Measurements from ENCODE around the gene CCDC110.

Gene CCDC110

DNA sequence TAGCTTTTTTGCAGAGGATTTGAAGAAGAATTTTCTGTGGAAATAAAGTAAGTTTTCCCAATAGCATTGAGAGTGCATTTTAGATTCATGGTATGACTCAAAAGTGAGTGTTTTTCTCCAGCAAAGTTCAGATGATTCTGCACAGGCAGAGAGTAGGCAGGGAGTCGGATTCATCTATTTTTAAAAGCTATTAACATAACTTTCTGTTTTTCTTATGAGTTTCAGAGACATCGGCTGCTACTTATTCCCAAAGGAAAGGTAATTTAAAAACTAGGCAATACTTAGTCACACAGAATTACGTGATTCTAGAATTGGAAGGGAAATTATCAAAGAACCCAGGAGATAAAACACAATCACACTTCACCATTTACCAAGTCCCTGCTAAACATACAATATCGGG is 4.4 kb downstream of the CCDC110 start:
- H3K36me3 ChIP-seq (ENCODE audit: control insufficient read depth, insufficient read depth, low read length): no peaks in the 10 kb centered on the region
- H3K27me3 ChIP-seq (replicated peaks; ENCODE audit: control insufficient read depth, insufficient read depth, low read length): no peaks in the 10 kb centered on the region
- H3K4me3 ChIP-seq (replicated peaks; ENCODE audit: low read depth, low read length): no peak overlapping the region
- no peak for DNase-seq (ENCODE audit: extremely low read depth, insufficient read length)
- TF ChIP-seq, protein P1, sequence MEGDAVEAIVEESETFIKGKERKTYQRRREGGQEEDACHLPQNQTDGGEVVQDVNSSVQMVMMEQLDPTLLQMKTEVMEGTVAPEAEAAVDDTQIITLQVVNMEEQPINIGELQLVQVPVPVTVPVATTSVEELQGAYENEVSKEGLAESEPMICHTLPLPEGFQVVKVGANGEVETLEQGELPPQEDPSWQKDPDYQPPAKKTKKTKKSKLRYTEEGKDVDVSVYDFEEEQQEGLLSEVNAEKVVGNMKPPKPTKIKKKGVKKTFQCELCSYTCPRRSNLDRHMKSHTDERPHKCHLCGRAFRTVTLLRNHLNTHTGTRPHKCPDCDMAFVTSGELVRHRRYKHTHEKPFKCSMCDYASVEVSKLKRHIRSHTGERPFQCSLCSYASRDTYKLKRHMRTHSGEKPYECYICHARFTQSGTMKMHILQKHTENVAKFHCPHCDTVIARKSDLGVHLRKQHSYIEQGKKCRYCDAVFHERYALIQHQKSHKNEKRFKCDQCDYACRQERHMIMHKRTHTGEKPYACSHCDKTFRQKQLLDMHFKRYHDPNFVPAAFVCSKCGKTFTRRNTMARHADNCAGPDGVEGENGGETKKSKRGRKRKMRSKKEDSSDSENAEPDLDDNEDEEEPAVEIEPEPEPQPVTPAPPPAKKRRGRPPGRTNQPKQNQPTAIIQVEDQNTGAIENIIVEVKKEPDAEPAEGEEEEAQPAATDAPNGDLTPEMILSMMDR (IDR thresholded peaks at IDR 0.05; ENCODE audit: insufficient read depth, low read length, poor library complexity, severe bottlenecking): no peak

DNA sequence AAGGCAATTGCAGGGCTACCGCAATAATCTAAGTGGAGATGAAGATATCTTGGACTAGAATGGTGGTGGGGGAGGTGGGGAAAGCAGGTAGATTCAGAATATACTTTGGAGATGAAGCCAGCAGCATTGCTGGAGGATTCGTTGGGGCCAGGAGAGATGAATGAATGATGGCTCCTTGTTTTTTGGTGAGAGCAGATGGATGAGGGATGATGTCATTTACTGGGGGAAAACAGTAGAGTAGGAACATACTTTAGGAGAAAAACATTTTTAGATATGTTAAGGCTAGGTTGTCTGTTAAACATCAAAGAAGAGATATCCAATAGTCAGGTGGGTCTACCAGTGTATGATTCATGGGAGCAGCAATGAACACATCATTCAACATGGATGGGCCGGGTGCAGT is 5.8 kb downstream of the CCDC110 start:
- H3K27me3 ChIP-seq (replicated peaks; ENCODE audit: control insufficient read depth, insufficient read depth, low read length): no peaks in the 10 kb centered on the region
- no peaks in the 10 kb centered on the region for H3K36me3 ChIP-seq (ENCODE audit: control insufficient read depth, insufficient read depth, low read length)
- H3K4me3 ChIP-seq (replicated peaks; ENCODE audit: low read depth, low read length): no peak overlapping the region
- DNase-seq (ENCODE audit: extremely low read depth, insufficient read length): no peak
- TF ChIP-seq, protein P1 (IDR thresholded peaks at IDR 0.05; ENCODE audit: insufficient read depth, low read length, poor library complexity, severe bottlenecking): no peak

DNA sequence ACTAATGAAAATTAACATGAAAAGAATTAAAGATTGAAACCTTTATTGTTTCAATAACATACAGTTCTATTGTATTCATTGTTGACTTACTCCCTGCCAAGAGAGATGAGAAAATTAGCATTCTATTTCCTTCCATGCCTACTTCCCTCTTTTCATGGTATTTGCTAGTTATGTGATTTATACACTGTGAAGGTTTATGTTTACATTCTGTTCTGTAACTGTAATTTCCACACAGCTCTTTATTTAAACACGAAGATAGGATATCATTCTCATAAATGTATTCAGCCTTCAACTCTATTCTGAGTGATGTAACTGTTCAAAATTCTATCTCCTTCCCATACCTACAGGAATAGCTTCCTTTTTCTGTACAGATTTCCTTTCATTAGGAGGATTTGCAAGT is 6.6 kb downstream of the CCDC110 start:
- H3K4me3 ChIP-seq (replicated peaks; ENCODE audit: low read depth, low read length): no peak overlapping the region
- H3K36me3 ChIP-seq (ENCODE audit: control insufficient read depth, insufficient read depth, low read length): no peaks in the 10 kb centered on the region
- H3K27me3 ChIP-seq (replicated peaks; ENCODE audit: control insufficient read depth, insufficient read depth, low read length): no peaks in the 10 kb centered on the region
- TF ChIP-seq, protein P1 (IDR thresholded peaks at IDR 0.05; ENCODE audit: insufficient read depth, low read length, poor library complexity, severe bottlenecking): no peak
- DNase-seq (ENCODE audit: extremely low read depth, insufficient read length): no peak

DNA sequence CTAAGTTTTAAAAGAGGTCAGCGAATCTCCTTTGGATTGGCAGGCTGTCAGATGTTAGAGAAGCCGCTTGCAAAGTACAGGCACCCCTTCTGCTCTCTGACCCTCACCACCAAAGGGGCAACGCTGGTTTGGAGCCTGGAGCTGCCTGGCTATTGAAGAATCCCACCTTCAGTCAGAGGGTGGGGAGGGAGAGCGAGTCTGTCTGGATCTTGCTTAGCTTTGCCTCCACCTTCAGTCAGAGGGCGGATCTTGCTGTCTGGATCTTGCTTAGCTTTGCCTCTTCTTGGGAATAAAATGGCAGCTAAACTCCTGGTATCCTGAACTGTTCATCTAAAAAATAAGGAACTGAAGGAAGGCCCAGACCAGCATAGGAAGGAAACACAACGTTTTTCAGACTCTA is 7.3 kb downstream of the CCDC110 start:
- TF ChIP-seq, protein P1 (IDR thresholded peaks at IDR 0.05; ENCODE audit: insufficient read depth, low read length, poor library complexity, severe bottlenecking): no peak
- no peak for DNase-seq (ENCODE audit: extremely low read depth, insufficient read length)
- no peaks in the 10 kb centered on the region for H3K36me3 ChIP-seq (ENCODE audit: control insufficient read depth, insufficient read depth, low read length)
- no peak overlapping the region for H3K4me3 ChIP-seq (replicated peaks; ENCODE audit: low read depth, low read length)
- H3K27me3 ChIP-seq (replicated peaks; ENCODE audit: control insufficient read depth, insufficient read depth, low read length): no peaks in the 10 kb centered on the region

DNA sequence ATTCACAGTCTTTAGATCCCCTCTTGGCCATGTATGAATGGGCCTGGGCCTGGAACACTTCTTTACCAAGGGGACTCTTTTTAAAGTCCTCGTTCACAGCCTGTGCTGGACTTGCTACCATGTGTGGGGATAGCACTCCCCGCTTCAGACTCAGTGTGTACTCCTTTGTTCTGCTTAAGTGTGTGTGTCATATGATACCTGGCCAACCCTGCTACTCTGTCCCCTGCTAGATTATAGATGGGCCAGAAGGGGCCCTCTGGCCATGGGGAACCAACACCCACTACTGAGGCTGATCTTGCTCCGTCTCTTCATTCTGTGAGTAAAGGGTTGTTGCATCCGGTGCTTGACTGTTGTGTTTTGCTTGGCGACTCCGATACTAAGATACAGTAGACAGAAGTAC is 8.0 kb downstream of the CCDC110 start:
- H3K4me3 ChIP-seq (replicated peaks; ENCODE audit: low read depth, low read length): no peak overlapping the region
- TF ChIP-seq, protein P1 (IDR thresholded peaks at IDR 0.05; ENCODE audit: insufficient read depth, low read length, poor library complexity, severe bottlenecking): no peak
- H3K27me3 ChIP-seq (replicated peaks; ENCODE audit: control insufficient read depth, insufficient read depth, low read length): no peaks in the 10 kb centered on the region
- H3K36me3 ChIP-seq (ENCODE audit: control insufficient read depth, insufficient read depth, low read length): no peaks in the 10 kb centered on the region
- DNase-seq (ENCODE audit: extremely low read depth, insufficient read length): no peak

DNA sequence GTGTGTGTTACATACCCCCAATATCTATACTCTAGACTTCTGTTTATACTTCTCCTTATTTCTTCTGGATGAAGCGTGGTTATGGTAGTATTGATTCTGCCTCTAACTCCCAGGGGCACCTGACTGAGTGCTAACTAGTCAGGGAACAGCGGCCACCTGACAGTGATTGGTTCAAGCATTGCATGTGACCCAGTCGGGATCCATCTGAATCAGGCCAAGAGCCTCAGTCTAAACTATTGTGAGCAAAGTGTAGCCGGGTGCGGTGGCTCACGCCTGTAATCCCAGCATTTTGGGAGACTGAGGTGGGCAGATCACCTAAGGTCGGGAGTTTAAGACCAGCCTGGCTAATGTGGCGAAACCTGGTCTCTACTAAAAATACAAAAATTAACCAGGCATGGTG is 10.0 kb downstream of the CCDC110 start:
- TF ChIP-seq, protein P1 (IDR thresholded peaks at IDR 0.05; ENCODE audit: insufficient read depth, low read length, poor library complexity, severe bottlenecking): no peak
- no peak overlapping the region for H3K4me3 ChIP-seq (replicated peaks; ENCODE audit: low read depth, low read length)
- no peaks in the 10 kb centered on the region for H3K36me3 ChIP-seq (ENCODE audit: control insufficient read depth, insufficient read depth, low read length)
- no peak for DNase-seq (ENCODE audit: extremely low read depth, insufficient read length)
- H3K27me3 ChIP-seq (replicated peaks; ENCODE audit: control insufficient read depth, insufficient read depth, low read length): no peaks in the 10 kb centered on the region

Data from GM06990 (cell line).